Upper lobe of left lung (tissue), 4 donors: Measurements from ENCODE around the gene CDADC1.

ENCODE experiments used
- EP300 ChIP-seq, 4 donors: sonication (generic); formaldehyde crosslinking; IDR thresholded peaks; one replicate each; pipeline ENCODE4 v1.5.1; 2017; ENCODE audit warnings: antibody characterized with exemption in 4 of 4, control low read depth in 2 of 4
- POLR2A ChIP-seq, 4 donors: fragments of 450-650 bp; IDR thresholded peaks; one replicate each; pipeline ENCODE4 v1.5.1; 2016 to 2017; ENCODE audit warnings: antibody characterized with exemption in 4 of 4, mild to moderate bottlenecking in 2 of 4
- TF ChIP-seq, protein P1 (sequence below), 6 experiments: fragments of 450-650 bp in 4 of 6; fragments of 200-600 bp in 2 of 6; sonication (generic) in 2 of 6; IDR thresholded peaks; one replicate each; pipeline ENCODE4 v1.5.1; 2016 to 2019; ENCODE audit warnings: antibody characterized with exemption in 6 of 6

DNA sequence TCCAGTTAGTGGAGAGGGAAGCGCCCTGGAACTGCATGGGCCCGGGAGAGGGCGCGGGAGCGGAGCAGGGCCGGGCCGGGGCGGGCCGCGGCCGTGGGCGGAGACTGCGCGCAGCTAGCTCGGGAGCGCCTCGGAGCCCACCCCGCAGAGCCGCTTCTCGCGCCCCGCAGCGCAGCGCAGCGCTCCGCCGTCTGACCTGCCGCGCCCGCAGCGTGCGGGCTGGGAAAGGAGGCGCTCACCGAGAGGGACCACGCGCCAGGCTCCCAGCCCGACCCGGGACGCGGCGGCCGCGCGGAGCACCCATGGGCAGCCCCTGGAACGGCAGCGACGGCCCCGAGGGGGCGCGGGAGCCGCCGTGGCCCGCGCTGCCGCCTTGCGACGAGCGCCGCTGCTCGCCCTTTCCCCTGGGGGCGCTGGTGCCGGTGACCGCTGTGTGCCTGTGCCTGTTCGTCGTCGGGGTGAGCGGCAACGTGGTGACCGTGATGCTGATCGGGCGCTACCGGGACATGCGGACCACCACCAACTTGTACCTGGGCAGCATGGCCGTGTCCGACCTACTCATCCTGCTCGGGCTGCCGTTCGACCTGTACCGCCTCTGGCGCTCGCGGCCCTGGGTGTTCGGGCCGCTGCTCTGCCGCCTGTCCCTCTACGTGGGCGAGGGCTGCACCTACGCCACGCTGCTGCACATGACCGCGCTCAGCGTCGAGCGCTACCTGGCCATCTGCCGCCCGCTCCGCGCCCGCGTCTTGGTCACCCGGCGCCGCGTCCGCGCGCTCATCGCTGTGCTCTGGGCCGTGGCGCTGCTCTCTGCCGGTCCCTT, 27.5 kb upstream of the CDADC1 start, which contains the start of gene MLNR:
- TF ChIP-seq EP300 (IDR thresholded peaks at IDR 0.05) (no peak), POLR2A (IDR thresholded peaks at IDR 0.05) (no peak)
- TF ChIP-seq, protein P1, sequence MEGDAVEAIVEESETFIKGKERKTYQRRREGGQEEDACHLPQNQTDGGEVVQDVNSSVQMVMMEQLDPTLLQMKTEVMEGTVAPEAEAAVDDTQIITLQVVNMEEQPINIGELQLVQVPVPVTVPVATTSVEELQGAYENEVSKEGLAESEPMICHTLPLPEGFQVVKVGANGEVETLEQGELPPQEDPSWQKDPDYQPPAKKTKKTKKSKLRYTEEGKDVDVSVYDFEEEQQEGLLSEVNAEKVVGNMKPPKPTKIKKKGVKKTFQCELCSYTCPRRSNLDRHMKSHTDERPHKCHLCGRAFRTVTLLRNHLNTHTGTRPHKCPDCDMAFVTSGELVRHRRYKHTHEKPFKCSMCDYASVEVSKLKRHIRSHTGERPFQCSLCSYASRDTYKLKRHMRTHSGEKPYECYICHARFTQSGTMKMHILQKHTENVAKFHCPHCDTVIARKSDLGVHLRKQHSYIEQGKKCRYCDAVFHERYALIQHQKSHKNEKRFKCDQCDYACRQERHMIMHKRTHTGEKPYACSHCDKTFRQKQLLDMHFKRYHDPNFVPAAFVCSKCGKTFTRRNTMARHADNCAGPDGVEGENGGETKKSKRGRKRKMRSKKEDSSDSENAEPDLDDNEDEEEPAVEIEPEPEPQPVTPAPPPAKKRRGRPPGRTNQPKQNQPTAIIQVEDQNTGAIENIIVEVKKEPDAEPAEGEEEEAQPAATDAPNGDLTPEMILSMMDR (IDR thresholded peaks at IDR 0.05): peak in 4 of 6 experiments; percentile 9 to 66 (median 36)
